CD14-positive monocyte (primary cell): Measurements from ENCODE around the gene WBP1. TPM values are rescaled to one million over a fixed set of nuclear protein-coding genes. Genes with fewer than 3 reads are reported as not detected.

Experiments
- DNase-seq, 3 donors: peaks; one replicate each; pipeline ENCODE4 v3.0.0-alpha.2; 2011 to 2022
- H2AFZ ChIP-seq: 2 replicates; pipeline ENCODE4 v1.6.0; 2012; ENCODE audit warnings: mild to moderate bottlenecking, low read depth, low read length, inconsistent platforms; ENCODE audit not compliant: insufficient read depth, poor library complexity, severe bottlenecking
- H3K27ac ChIP-seq, 2 donors: 1 replicate in 1 of 2; 2 replicates in 1 of 2; pipeline ENCODE4 v1.5.1; 2012 to 2013; ENCODE audit warnings: low read length in 2 of 2, control low read depth in 1 of 2, inconsistent platforms in 1 of 2, low read depth in 1 of 2, mild to moderate bottlenecking in 1 of 2
- H3K27me3 ChIP-seq, 2 donors: one replicate each; pipeline versions ENCODE4 v1.6.0 to v1.6.1; 2011 to 2013; ENCODE audit warnings: low read length in 2 of 2; ENCODE audit not compliant: control insufficient read depth in 2 of 2, insufficient read depth in 2 of 2
- H3K36me3 ChIP-seq, 2 donors: replicated peaks in 1 of 2; 1 replicate in 1 of 2; 2 replicates in 1 of 2; pipeline versions ENCODE4 v1.5.1 to v1.6.1; 2012 to 2013; ENCODE audit warnings: low read length in 2 of 2, control low read depth in 1 of 2, inconsistent platforms in 1 of 2, mild to moderate bottlenecking in 1 of 2; ENCODE audit not compliant: insufficient read depth in 2 of 2, control insufficient read depth in 1 of 2
- H3K4me1 ChIP-seq, 2 donors: 1 replicate in 1 of 2; 2 replicates in 1 of 2; pipeline versions ENCODE4 v1.5.1 to v1.6.1; 2012 to 2013; ENCODE audit warnings: low read length in 2 of 2, control low read depth in 1 of 2, inconsistent platforms in 1 of 2, mild to moderate bottlenecking in 1 of 2, moderate library complexity in 1 of 2; ENCODE audit not compliant: insufficient read depth in 2 of 2, control insufficient read depth in 1 of 2
- H3K4me2 ChIP-seq: replicated peaks from 2 replicates; pipeline ENCODE3; 2012; ENCODE audit warnings: low read length, moderate library complexity, mild to moderate bottlenecking; ENCODE audit not compliant: poor library complexity, severe bottlenecking; ENCODE audit errors: extremely low read depth
- H3K4me3 ChIP-seq, 3 experiments: fragments of 200-600 bp in 1 of 3; sonication (generic) in 1 of 3; replicated peaks in 1 of 3; 1 replicate in 2 of 3; 2 replicates in 1 of 3; pipeline ENCODE4 v1.5.1; 2011 to 2013; ENCODE audit warnings: low read length in 3 of 3, mild to moderate bottlenecking in 3 of 3, control low read depth in 2 of 3, low read depth in 2 of 3, inconsistent platforms in 1 of 3, moderate library complexity in 1 of 3
- H3K79me2 ChIP-seq: 2 replicates; pipeline ENCODE4 v1.6.0; 2012; ENCODE audit warnings: mild to moderate bottlenecking, control low read depth, inconsistent platforms, low read length, moderate library complexity; ENCODE audit not compliant: insufficient read depth
- H3K9ac ChIP-seq: 2 replicates; pipeline ENCODE4 v1.6.0; 2017; ENCODE audit warnings: low read length, mild to moderate bottlenecking; ENCODE audit not compliant: insufficient read depth, poor library complexity, severe bottlenecking
- H3K9me3 ChIP-seq, 2 donors: replicated peaks in 1 of 2; 1 replicate in 1 of 2; 2 replicates in 1 of 2; pipeline versions ENCODE4 v1.5.1 to v1.6.1; 2012 to 2013; ENCODE audit warnings: low read length in 2 of 2, control low read depth in 1 of 2; ENCODE audit not compliant: control insufficient read depth in 1 of 2, insufficient read depth in 1 of 2
- H4K20me1 ChIP-seq: 2 replicates; pipeline ENCODE4 v1.6.0; 2012; ENCODE audit warnings: mild to moderate bottlenecking, low read length, control low read depth, moderate library complexity; ENCODE audit not compliant: insufficient read depth
- H3K27ac Mint-ChIP-seq, 7 donors: one replicate each; pipeline ENCODE4 v1.8.0; 2020; ENCODE audit warnings: mild to moderate bottlenecking in 7 of 7, mixed read lengths in 7 of 7, moderate library complexity in 6 of 7, inconsistent platforms in 2 of 7
- H3K27me3 Mint-ChIP-seq, 3 donors: one replicate each; pipeline ENCODE4 v1.8.0; 2021 to 2022; ENCODE audit warnings: low read depth in 3 of 3, mild to moderate bottlenecking in 3 of 3, mixed read lengths in 3 of 3, moderate library complexity in 3 of 3, inconsistent platforms in 1 of 3
- H3K36me3 Mint-ChIP-seq, 2 donors: one replicate each; pipeline ENCODE4 v1.8.0; 2020; ENCODE audit warnings: mixed read lengths in 2 of 2, inconsistent platforms in 1 of 2, mild to moderate bottlenecking in 1 of 2
- H3K4me1 Mint-ChIP-seq: one replicate; pipeline ENCODE4 v1.8.0; 2020; ENCODE audit warnings: mild to moderate bottlenecking, mixed read lengths
- H3K4me3 Mint-ChIP-seq, 2 donors: one replicate each; pipeline ENCODE4 v1.8.0; 2020; ENCODE audit warnings: mild to moderate bottlenecking in 2 of 2, mixed read lengths in 2 of 2, moderate library complexity in 1 of 2
- H3K9me3 Mint-ChIP-seq, 7 donors: one replicate each; pipeline ENCODE4 v1.8.0; 2020 to 2022; ENCODE audit warnings: mixed read lengths in 7 of 7, mild to moderate bottlenecking in 6 of 7, moderate library complexity in 6 of 7, inconsistent platforms in 2 of 7
- CTCF ChIP-seq: fragments of 200-600 bp; IDR thresholded peaks from one replicate; pipeline ENCODE4 v1.8.0; 2022; ENCODE audit warnings: antibody characterized with exemption, mild to moderate bottlenecking
- WGBS: methylation state at CpG from one replicate; pipeline ENCODE4 v1.1.5; 2013; ENCODE audit warnings: missing lambda C conversion rate; ENCODE audit not compliant: insufficient coverage; 5-methylcytosine and 5-hydroxymethylcytosine counted together
- intact Hi-C, 2 donors: fragments of 100-400 bp; cut with micrococcal nuclease; formaldehyde crosslinking; loops; one replicate each; pipeline versions ENCODE4 v1.15.0 to v1.15.1; 2023
- polyA plus RNA-seq, 3 donors: library from polyadenylated mRNA; depleted of rRNA in 1 of 3; unstranded in 2 of 3; stranded (reverse) in 1 of 3; fragments of 300-500 nt in 2 of 3; fragments of >200 nt in 1 of 3; fragmentation: Illumina TruSeq in 2 of 3; gene quantifications; 1 replicate in 2 of 3; 2 replicates in 1 of 3; pipeline ENCODE4 v1.2.3, GENCODE V29; 2012 to 2021

WBP1 gene
- polyA plus RNA-seq, 3 donors, result 23.9 to 109 (median 31.0) TPM

GRCh38 chr2:74418312-74418711 is 39.9 kb upstream of the WBP1 start:
- intact Hi-C loops, result no loop called here
- TF ChIP-seq CTCF, result no peak
- Mint-ChIP-seq H3K4me1 (peaks cover 56% of the 10 kb centered on the region), H3K36me3 (no peaks in the 10 kb centered on the region), H3K9me3 (peaks cover 0 to 4% (median 0%) of the 10 kb centered on the region in 7 donors), H3K27ac (no peak overlapping the region), H3K4me3 (no peak overlapping the region), H3K27me3 (peaks cover 15 to 27% (median 22%) of the 10 kb centered on the region in 3 donors)
- Histone ChIP-seq H3K9ac (no peak overlapping the region), H3K27me3 (peaks cover 0 to 19% of the 10 kb centered on the region in 2 donors), H3K27ac (no peak overlapping the region), H3K4me3 (no peak overlapping the region), H3K36me3 (no peaks in the 10 kb centered on the region), H3K4me1 (peaks cover 54 to 63% of the 10 kb centered on the region in 2 donors), H3K4me2 (no peak overlapping the region), H2AFZ (no peak overlapping the region), H3K9me3 (no peaks in the 10 kb centered on the region), H4K20me1 (no peaks in the 10 kb centered on the region), H3K79me2 (no peaks in the 10 kb centered on the region)
- 98% methylated on average over 24 of the region's 27 CpGs for WGBS
- DNase-seq, result no peak

DNA sequence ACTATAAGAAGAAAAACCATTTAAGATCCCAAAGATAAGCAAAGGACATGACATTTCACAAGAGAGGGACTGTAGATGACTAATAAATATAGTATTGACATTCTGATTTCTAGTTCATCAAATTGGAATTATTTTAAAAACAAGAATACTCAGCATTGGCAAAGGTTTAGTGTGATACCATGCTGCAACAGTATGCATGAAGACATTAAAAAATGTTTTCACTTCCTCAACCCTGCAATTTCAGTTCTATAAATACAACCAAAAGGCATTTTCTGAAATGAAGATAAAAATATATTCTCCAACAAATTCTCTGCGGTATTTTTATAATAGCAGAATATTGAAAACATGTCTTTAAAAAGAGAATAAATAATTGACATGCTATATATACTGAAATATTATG is 38.9 kb upstream of the WBP1 start:
- Histone ChIP-seq H3K27me3 (peaks cover 0 to 17% of the 10 kb centered on the region in 2 donors), H3K4me1 (peaks cover 48 to 54% of the 10 kb centered on the region in 2 donors), H3K79me2 (no peaks in the 10 kb centered on the region), H3K36me3 (no peaks in the 10 kb centered on the region), H3K9me3 (no peaks in the 10 kb centered on the region), H2AFZ (no peak overlapping the region), H3K27ac (no peak overlapping the region), H4K20me1 (no peaks in the 10 kb centered on the region), H3K4me2 (no peak overlapping the region), H3K9ac (no peak overlapping the region), H3K4me3 (no peak overlapping the region)
- no CpG with 5 or more reads among the region's 1 CpG for WGBS
- peaks cover 49% of the 10 kb centered on the region for H3K4me1 Mint-ChIP-seq
- intact Hi-C loops, result no loop called here
- H3K27me3 Mint-ChIP-seq, result peaks cover 13 to 25% (median 22%) of the 10 kb centered on the region in 3 donors
- no peak for DNase-seq
- TF ChIP-seq CTCF, result no peak
- peaks cover 0 to 4% (median 0%) of the 10 kb centered on the region in 7 donors for H3K9me3 Mint-ChIP-seq
- no peak overlapping the region for H3K27ac Mint-ChIP-seq
- no peak overlapping the region for H3K4me3 Mint-ChIP-seq
- no peaks in the 10 kb centered on the region for H3K36me3 Mint-ChIP-seq
